HG03039 (cell line): ENCODE data around the gene MAML3.

Source experiments
- ATAC-seq: cut with Tn5 transposase; IDR thresholded peaks from one replicate; pipeline ENCODE4 v1.9.1; 2021; ENCODE audit warnings: mild to moderate bottlenecking, moderate library complexity; ENCODE audit not compliant: unreplicated experiment

The MAML3 gene

GRCh38 chr4:139797287-139797686 lies 356.7 kb downstream of the MAML3 start:
- no peak for ATAC-seq

DNA sequence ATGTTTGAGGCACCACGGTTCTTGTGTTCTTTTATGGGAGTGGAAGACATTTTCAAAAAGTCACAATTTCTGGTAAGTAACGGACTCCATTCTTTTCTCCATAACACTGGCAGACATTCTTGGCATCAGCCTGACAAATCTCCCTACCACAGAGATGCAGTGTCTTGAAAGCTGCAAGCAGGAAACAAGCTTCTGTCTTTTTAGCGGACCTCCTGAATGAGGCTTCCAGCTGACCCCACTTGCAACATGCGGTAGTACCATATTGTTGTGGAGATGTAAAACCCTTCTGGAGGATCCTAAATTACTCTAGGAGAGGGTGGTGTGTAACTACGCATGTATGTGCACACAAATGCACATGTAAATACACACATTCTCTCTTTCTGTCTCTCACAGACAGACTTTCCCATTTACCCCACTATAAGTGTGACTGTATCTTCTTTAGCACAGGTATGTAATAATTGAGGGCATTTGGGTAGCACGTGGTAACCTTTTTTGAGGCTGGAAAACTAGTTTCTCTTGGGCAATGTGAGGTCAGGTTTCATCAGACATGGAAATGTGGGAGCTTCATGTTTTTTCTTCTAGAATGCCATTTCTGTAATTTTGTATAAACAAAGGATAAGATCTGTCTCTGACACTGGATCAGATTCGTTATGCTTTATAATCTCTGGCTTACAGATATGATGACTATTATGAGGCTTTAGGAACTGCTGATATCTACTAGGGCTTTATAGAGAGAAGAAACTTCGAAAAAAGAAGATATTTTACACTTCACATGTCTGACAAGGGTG lies 358.3 kb downstream of the MAML3 start:
- ATAC-seq: no peak

DNA sequence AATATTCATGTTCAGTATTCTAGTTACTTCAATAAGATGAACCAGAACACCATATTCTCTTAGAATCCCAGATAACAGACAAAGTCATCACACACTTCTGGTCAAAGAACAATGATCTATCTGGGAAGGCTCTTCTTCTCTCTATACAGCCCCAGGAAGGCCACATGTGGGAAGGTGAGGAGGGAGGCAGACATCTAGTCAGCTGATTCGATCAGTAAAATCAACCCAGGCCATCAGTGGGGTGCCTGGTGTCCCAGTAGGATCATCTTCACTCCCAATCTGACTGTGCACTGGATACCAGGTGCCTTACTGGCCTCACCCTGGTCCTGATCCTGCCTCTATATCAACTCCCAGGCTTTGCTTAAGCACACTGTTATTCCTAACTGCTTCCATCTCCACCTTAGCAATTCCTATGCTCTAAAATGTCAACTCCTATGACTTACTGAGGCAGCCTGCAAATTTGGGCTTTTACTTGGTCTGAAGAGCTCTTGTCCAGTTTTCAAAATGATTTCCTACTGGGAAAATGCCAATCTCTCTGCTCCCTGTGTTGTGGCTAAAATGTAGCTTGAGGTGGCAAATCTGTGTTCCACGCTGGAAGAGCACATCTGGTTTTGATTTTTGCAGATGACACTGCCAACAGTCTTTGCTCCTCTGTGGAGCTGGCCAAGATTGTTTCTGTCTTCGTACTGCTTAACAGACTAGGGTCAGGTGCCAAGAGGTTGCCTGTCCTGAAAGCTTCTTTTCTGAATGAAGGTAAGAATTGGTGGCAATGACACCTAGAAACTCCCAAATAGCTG lies 359.6 kb downstream of the MAML3 start:
- no peak for ATAC-seq

- ATAC-seq: no peak
Measured at GRCh38 chr4:139791681-139792080, 362.3 kb downstream of the MAML3 start.

GRCh38 chr4:139790291-139790690 lies 363.7 kb downstream of the MAML3 start:
- no peak for ATAC-seq

DNA sequence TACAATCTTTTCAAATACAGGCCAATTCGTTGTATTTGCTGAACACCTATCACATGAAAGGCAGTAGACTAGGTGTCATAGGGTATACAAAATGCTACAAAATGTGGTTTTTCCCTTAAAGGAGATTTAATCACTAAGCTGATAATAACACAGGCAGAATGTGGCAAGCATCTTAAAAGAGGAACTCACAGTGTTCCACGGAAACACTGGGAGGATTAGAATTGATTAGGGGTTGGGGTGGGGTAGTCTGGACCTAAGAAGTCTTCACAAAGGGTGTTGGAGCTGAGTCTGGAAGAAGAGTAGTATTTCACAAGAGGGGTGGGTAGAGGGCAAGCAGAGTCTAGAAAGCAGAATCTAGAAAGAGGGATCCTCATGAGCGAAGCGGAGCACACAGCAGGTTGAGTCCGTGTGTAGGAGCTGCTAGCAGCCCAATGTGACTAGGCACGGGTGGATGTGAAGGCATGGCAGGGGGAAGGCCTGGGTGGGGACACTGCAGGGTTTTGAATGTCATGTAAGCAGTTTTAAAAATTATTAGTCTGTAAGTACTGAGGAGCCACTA lies 364.8 kb downstream of the MAML3 start:
- no peak for ATAC-seq

GRCh38 chr4:139786494-139787354 lies 367.3 kb downstream of the MAML3 start:
- ATAC-seq: no peak

DNA sequence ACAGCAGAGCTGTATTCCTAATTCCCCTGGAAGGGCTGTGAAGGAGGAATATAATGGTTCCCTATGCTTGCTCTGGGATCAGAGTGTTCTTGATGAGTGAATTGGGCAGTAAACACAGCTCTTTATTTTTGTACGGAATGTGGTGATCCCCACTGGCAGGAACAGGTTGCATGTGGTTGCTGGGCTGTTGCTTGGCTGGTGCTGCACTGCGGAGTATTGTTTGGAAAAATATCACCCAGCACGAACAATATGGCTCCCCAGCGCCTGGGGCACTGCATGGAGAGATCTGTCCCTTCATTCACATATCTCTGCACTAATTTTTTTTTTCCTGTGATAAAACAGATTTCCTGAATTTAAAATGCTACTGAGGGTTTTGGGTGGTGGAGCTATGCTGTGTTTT lies 368.6 kb downstream of the MAML3 start:
- no peak for ATAC-seq

GRCh38 chr4:139783741-139784484 lies 370.1 kb downstream of the MAML3 start:
- ATAC-seq: no peak

GRCh38 chr4:139782926-139783522 lies 371.0 kb downstream of the MAML3 start:
- ATAC-seq: no peak

DNA sequence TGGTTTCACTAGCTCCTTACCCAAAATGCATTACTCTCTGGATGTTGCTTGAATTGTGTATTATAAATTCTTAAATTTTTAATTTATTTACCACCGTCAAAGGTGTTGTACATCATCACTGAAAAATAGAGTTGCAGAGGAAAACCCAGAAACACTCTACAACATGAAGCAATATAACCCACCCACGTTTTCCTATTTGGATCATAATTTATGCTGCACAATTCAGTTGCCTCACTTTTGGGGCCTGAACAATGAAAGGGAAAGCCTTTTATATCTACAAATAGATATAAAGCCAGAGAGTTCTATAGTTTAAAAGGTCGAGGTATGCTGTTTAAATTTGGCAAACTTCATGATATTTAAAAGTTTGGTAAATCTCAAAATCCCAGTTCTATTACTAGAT lies 372.9 kb downstream of the MAML3 start:
- no peak for ATAC-seq

GRCh38 chr4:139779691-139780090 lies 374.3 kb downstream of the MAML3 start:
- no peak for ATAC-seq

- ATAC-seq: no peak
Measured at GRCh38 chr4:139777757-139778156, 376.2 kb downstream of the MAML3 start.

- no peak for ATAC-seq
Measured at GRCh38 chr4:139776235-139776634, 377.7 kb downstream of the MAML3 start.

GRCh38 chr4:139774759-139775487 lies 379.1 kb downstream of the MAML3 start:
- ATAC-seq: no peak

DNA sequence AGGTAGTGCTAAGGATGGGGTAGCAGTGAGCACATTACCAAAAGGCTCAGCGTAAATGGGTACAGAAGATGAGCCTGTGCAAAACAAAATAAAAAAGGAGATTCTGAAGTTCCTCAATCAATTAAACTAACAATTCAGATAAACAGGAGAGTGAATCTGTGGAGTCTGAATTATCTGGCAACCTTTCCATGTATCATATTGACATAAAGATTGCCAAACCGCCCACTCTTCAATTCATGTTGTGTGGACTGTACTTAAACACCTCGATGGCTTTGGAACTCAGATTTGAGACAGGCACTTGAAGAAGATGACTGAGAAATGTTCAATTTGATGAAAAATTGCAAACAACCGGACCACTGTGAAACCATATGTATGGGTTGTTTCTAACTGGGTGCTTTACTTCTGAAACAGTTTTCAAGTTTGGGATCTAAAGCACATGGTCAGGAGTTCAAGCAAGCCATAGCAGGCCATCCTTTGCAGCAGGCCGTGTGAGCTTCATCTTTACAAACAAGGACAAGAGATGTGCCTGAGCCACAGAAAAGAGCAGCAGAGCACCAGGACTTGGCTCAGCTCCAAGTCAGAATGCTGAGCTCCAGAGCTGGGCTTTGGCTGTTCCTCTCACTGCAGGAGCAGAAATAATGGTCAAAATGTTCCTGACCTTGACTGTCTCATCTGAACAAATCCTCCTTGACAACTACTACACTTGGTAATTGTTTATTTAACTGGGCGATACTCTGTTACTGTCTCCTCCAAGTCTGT lies 380.2 kb downstream of the MAML3 start:
- no peak for ATAC-seq

- ATAC-seq: no peak
Measured at GRCh38 chr4:139770361-139770760, 383.6 kb downstream of the MAML3 start.

GRCh38 chr4:139769364-139769763 lies 384.6 kb downstream of the MAML3 start:
- ATAC-seq: no peak
